GM19467 (cell line): Measurements from ENCODE around the gene TOMM40L.
A peak's percentile ranks its signal among the peaks of the same experiment; 100 is the strongest.
"Not testable (repeated sequence)": the region's sequence is repeated elsewhere in the genome, so short reads cannot be mapped to it uniquely, and the experiment has no call there.

Experiments
- ATAC-seq: cut with Tn5 transposase; IDR thresholded peaks from one replicate; pipeline ENCODE4 v1.9.1; 2021; ENCODE audit warnings: mild to moderate bottlenecking, moderate library complexity; ENCODE audit not compliant: unreplicated experiment

The TOMM40L gene

GRCh38 chr1:161218301-161219077 is 7.4 kb upstream of the TOMM40L start:
- ATAC-seq, result no peak

- ATAC-seq, result no peak
These were observed 6.6 kb upstream of the TOMM40L start for GRCh38 chr1:161219078-161219892.

GRCh38 chr1:161220002-161220401 is 5.9 kb upstream of the TOMM40L start:
- ATAC-seq, result no peak

GRCh38 chr1:161222175-161223019 is 3.5 kb upstream of the TOMM40L start:
- no peak for ATAC-seq

- ATAC-seq, result no peak
These were observed 1.8 kb upstream of the TOMM40L start for GRCh38 chr1:161223805-161224694.

GRCh38 chr1:161224695-161225087 is 1.2 kb upstream of the TOMM40L start:
- not testable (repeated sequence) for ATAC-seq

GRCh38 chr1:161225178-161225533 is 704 bp upstream of the TOMM40L start:
- ATAC-seq, result no peak

GRCh38 chr1:161226320-161226711 is 456 bp downstream of the TOMM40L start:
- ATAC-seq, result peak; percentile 1

- ATAC-seq, result no peak
These were observed 899 bp downstream of the TOMM40L start for GRCh38 chr1:161226759-161227158.

GRCh38 chr1:161227196-161227871 is 1.5 kb downstream of the TOMM40L start:
- no peak for ATAC-seq

GRCh38 chr1:161228032-161228431 is 2.2 kb downstream of the TOMM40L start:
- no peak for ATAC-seq

GRCh38 chr1:161229896-161230295 is 4.0 kb downstream of the TOMM40L start:
- no peak for ATAC-seq

GRCh38 chr1:161230762-161231161 is 4.9 kb downstream of the TOMM40L start:
- no peak for ATAC-seq

- no peak for ATAC-seq
These were observed 7.2 kb downstream of the TOMM40L start for GRCh38 chr1:161233102-161233501.

- ATAC-seq, result no peak
These were observed 10.3 kb downstream of the TOMM40L start for GRCh38 chr1:161235957-161236775.

- ATAC-seq, result no peak
These were observed 12.2 kb downstream of the TOMM40L start, which contains the start of gene NR1I3 for GRCh38 chr1:161238039-161238473. TSS of gene NR1I3 (minus strand) at chr1:161238203. CDS start at chr1:161236565, 1,638 bp downstream.

GRCh38 chr1:161241682-161242081 is 15.8 kb downstream of the TOMM40L start:
- no peak for ATAC-seq

GRCh38 chr1:161242313-161242712 is 16.5 kb downstream of the TOMM40L start:
- ATAC-seq, result no peak

- no peak for ATAC-seq
These were observed 19.0 kb downstream of the TOMM40L start for GRCh38 chr1:161244888-161245287.
